ENCODE results near the gene VPS26C. TPM values are rescaled to one million over a fixed set of nuclear protein-coding genes. Genes with fewer than 3 reads are reported as not detected.
"Not testable (repeated sequence)": the region's sequence is repeated elsewhere in the genome, so short reads cannot be mapped to it uniquely, and the experiment has no call there.

Gene VPS26C
- total and polyA plus RNA-seq, 9 of the 15 experiments (the other 6 are each of a cell fraction or from before 2014, with no cell fraction given), result 32.8 to 48.7 (median 42.1) TPM

DNA sequence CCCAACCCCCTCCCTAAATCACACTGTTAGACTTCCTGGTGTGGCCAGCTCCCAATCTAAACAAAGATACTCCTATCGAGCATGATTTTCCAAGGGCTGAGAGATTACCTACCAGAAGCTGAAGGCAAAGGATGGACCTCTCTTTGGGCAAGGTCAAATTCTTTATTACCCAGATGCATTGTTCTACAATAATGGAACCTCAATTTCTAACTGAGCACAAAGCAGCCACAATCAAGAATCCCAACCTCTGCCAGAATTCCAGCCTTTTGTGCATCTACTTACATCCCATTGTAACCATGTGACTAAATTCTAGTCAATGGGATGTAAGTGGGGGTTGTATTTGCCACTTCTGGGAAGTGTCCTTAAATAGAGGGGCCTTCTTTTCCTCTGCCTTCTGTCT lies 24.9 kb upstream of the VPS26C start (continued):
- no peak for TF ChIP-seq MCM7 (IDR thresholded peaks at IDR 0.05)
- TF ChIP-seq, protein P1, sequence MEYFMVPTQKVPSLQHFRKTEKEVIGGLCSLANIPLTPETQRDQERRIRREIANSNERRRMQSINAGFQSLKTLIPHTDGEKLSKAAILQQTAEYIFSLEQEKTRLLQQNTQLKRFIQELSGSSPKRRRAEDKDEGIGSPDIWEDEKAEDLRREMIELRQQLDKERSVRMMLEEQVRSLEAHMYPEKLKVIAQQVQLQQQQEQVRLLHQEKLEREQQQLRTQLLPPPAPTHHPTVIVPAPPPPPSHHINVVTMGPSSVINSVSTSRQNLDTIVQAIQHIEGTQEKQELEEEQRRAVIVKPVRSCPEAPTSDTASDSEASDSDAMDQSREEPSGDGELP (CRISPR knock-in tag; IDR thresholded peaks at IDR 0.05; ENCODE audit: borderline replicate concordance), result no peak

DNA sequence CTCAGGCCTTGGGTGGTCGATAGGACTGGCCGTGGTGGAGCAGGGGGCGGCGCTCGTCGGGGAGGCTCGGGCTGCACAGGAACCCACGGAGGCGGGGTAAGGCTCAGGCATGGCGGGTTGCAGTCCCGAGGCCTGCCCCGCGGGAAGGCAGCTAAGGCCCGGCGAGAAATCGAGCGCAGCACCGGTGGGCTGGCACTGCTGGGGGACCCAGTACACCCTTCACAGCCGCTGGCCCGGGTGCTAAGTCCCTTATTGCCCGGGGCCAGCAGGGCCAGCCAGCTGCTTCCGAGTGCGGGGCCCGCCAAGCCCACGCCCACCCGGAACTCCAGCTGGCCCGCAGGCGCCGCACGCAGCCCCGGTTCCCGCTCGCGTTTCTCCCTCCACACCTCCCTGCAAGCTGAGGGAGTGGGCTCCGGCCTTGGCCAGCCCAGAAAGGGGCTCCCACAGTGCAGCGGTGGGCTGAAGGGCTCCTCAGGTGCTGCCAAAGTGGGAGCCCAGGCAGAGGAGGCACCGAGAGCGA lies 16.1 kb upstream of the VPS26C start:
- H3K27me3 ChIP-seq (ENCODE audit: control insufficient read depth in 2 of 2, insufficient read depth in 2 of 2, low read length in 2 of 2); H3K4me3 ChIP-seq; ATAC-seq; H4K20me1 ChIP-seq (replicated peaks; ENCODE audit: control insufficient read depth, insufficient read depth, low read length); H3K79me2 ChIP-seq (ENCODE audit: control insufficient read depth, insufficient read depth, low read length); H3K36me3 ChIP-seq (ENCODE audit: control insufficient read depth, insufficient read depth, low read length); H3K4me1 ChIP-seq (replicated peaks in 1 of 2; ENCODE audit: control insufficient read depth in 2 of 2, insufficient read depth in 2 of 2, low read length in 2 of 2); H2AFZ ChIP-seq (ENCODE audit: low read depth, low read length); H3K27ac ChIP-seq (ENCODE audit: extremely low read depth, low read depth, low read length); FAIRE-seq; BruUV-seq (replicated peaks); intact Hi-C loops (cut with micrococcal nuclease); CTCF ChIA-PET (ENCODE audit: low intra/inter-chr PET ratio); DNase-seq (ENCODE audit: extremely low read depth in 1 of 4, low spot score in 3 of 4); in situ Hi-C loops (cut with MboI); H3K4me2 ChIP-seq (ENCODE audit: insufficient read depth, low read length); H3K9me3 ChIP-seq (replicated peaks; ENCODE audit: control insufficient read depth, insufficient read depth, low read depth, low read length); H3K9ac ChIP-seq (ENCODE audit: insufficient read depth in 1 of 2, low read depth in 2 of 2, low read length in 2 of 2); H3K9me1 ChIP-seq (ENCODE audit: control insufficient read depth, insufficient read depth, low read length): not testable (repeated sequence)
- WGBS (ENCODE audit: insufficient coverage, low coverage, missing lambda C conversion rate), result 85% methylated on average over 8 of the region's 38 CpGs
- POLR2A ChIA-PET, result interaction anchor here (0.8 to 1.2 kb wide), 3 partner anchors 9 to 997 kb away, joined by 3 to 4 read pairs (median 4); partner anchors contain the start of gene VPS26C

DNA sequence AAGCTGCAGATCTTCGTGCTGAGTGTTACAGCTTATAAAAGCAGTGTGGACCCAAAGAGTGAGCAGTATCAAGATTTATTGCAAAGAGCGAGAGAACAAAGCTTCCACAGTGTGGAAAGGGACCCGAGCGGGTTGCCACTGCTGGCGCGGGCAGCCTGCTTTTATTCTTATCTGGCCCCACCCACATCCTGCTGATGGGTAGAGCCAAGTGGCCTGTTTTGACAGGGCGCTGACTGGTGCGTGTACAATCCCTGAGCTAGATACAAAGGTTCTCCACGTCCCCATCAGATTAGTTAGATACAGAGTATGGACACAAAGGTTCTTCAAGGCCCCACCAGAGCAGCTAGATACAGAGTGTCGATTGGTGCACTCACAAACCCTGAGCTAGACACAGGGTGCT lies 15.5 kb upstream of the VPS26C start:
- H3K27ac ChIP-seq (ENCODE audit: extremely low read depth, low read depth, low read length); H3K9me1 ChIP-seq (ENCODE audit: control insufficient read depth, insufficient read depth, low read length); DNase-seq (ENCODE audit: extremely low read depth in 1 of 4, low spot score in 3 of 4); FAIRE-seq; H3K27me3 ChIP-seq (ENCODE audit: control insufficient read depth in 2 of 2, insufficient read depth in 2 of 2, low read length in 2 of 2); H4K20me1 ChIP-seq (replicated peaks; ENCODE audit: control insufficient read depth, insufficient read depth, low read length); intact Hi-C loops (cut with micrococcal nuclease); H3K79me2 ChIP-seq (ENCODE audit: control insufficient read depth, insufficient read depth, low read length); H3K9me3 ChIP-seq (replicated peaks; ENCODE audit: control insufficient read depth, insufficient read depth, low read depth, low read length); in situ Hi-C loops (cut with MboI); ATAC-seq; H3K9ac ChIP-seq (ENCODE audit: insufficient read depth in 1 of 2, low read depth in 2 of 2, low read length in 2 of 2); H3K4me3 ChIP-seq; POLR2A ChIA-PET; H2AFZ ChIP-seq (ENCODE audit: low read depth, low read length); H3K4me2 ChIP-seq (ENCODE audit: insufficient read depth, low read length); CTCF ChIA-PET (ENCODE audit: low intra/inter-chr PET ratio); BruUV-seq (replicated peaks); H3K4me1 ChIP-seq (replicated peaks in 1 of 2; ENCODE audit: control insufficient read depth in 2 of 2, insufficient read depth in 2 of 2, low read length in 2 of 2); H3K36me3 ChIP-seq (ENCODE audit: control insufficient read depth, insufficient read depth, low read length): not testable (repeated sequence)
- 75% methylated on average over 10 of the region's 10 CpGs for WGBS (ENCODE audit: insufficient coverage, low coverage, missing lambda C conversion rate)

Data from K562 (cell line).